ENCODE data around the gene MYL11.
"Not testable (repeated sequence)": the region's sequence is repeated elsewhere in the genome, so short reads cannot be mapped to it uniquely, and the experiment has no call there.

The MYL11 gene, protein sequence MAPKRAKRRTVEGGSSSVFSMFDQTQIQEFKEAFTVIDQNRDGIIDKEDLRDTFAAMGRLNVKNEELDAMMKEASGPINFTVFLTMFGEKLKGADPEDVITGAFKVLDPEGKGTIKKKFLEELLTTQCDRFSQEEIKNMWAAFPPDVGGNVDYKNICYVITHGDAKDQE

DNA sequence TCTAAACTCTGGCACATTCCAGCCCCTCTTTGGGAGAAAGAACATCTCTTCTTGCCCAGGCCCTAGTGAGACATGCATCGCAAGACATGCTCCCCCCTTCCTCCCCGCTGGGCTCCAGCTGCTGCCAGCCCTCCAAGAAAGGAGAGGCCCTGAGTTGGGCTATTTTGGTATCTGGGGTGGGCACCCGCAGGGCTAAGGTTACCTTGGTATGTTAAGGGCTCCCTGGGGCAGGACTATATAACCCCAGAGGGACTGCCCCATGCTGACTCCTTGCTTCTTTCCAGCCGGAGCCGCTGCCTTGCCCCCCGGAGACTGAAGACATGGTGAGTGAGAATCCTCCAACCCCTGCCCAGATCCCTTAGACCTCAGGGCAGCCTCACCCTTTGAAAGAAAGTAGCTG, at the start of gene MYL11:
Gene MYL11, plus strand, starts transcription at position 265 of the 400 bp plus-strand sequence. Its CDS starts 56 bp downstream, at position 321.
- FAIRE-seq (no peak), DNase-seq (ENCODE audit: insufficient read length, low spot score) (no peak)

DNA sequence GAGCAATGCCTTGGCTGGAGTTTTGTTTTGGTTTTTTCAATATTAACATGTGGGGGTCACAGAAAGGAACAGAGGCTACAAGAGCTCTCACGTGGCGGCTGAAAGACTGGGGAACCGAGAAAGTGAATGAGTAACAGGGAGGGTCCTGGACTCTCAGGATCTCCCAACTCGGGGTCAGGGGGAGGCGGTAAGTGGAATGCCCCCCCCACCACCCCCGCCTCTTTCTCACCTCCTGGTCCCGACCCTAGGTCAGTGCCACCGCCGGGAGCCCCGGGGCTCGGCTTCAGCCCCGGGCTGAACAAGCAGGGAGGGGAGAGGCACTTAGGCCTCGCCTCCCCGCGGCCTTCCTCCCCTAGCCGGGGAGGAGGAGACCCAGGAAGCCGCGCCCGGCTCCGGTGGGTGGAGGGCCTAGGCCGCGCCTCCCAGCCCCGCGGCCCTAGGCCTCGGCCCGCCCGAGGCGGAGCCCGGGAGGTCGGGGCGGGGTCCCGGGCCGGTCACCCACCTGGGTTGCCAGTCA, 40.1 kb upstream of the MYL11 start:
- DNase-seq (ENCODE audit: insufficient read length, low spot score); FAIRE-seq: not testable (repeated sequence)

DNA sequence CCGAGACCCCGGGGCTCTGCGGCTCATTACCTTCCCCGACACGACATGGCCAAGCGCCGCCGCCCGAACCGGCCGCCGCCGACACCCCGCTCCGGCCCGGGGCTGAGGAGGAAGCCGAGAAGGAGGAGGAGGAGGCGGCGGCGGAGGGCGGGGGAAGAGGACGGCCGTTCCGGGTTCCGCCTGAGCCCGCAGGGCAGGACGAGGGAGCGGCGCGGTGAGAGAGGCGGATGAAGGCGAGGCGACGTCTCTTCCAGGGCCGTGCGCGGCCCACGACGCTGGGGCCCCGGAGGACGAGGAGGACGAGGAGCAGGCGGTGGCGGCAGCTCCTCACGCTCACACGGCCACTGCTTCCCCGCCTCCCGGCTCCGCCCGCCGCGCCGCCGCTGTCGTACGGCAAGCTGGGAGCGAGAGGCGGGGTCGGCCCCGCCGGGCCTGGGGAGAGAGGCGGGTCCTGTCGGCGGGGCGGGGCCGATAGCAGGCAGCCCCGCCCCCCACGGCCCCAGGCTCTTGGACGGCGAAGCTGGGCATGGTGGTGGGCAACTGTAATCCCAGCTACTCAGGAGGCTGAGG, 39.5 kb upstream of the MYL11 start:
- DNase-seq (ENCODE audit: insufficient read length, low spot score), result not testable (repeated sequence)

DNA sequence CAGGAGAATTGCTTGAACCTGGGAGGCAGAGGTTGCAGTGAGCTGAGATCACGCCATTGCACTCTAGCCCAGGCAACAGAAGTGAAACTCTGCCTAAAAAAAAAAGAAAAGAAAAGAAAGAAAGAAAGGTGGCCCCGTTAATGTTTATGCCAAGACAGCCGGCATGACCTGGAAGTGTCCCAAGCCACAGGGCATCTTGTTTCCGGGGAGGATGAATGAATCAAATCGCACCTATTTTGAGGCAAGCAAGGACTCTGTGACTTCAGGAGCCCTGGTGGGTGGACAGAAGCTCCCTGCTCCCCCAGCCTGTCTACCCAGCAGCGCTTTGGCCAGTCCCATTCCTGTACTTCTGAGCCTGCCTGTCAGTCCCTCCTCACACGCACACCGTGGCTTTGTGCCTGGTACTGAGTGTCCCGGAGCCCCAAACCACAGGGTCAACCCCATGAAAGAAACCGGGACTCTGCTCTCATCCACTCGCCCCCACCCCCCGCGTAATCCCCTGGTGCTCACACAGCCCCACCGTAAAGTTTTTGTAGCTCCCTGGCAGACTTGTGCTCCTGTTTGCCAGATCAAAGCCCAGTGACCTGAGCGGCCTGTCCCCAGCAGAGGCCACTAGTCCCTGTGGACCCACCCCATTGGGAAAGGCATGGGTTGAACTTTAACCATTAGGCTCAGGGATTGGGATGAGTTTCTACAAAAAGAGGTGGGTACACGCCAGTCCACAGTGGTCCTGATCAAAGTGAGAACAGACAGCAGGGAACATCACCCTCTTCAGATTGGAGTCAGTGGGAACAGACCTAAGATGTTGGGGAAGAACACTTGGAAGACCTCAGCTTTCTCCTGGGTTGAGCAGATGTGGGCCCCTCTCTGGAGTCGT, 38.8 kb upstream of the MYL11 start:
- no peak for DNase-seq (ENCODE audit: insufficient read length, low spot score)
- FAIRE-seq, result no peak

More for the DNA sequence above, 39.5 kb upstream of the MYL11 start:
- FAIRE-seq, result not testable (repeated sequence)

DNA sequence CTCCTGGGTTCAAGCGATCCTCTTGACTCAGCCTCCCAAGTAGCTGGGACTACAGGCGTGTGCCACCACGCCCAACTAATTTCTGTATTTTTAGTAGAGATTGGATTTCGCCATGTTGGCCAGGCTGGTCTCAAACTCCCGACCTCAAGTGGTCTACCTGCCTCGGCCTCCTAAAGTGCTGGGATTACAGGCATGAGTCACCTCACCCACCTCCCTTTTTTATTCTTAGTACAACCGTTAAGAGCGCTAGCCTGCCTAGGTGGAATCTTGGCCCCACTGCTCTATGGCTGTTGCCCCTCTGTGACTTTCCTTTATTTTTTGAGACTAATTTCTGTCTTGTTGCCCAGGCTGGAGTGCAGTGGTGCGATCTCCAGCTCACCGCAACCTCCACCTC, 36.6 kb upstream of the MYL11 start:
- FAIRE-seq; DNase-seq (ENCODE audit: insufficient read length, low spot score): not testable (repeated sequence)

DNA sequence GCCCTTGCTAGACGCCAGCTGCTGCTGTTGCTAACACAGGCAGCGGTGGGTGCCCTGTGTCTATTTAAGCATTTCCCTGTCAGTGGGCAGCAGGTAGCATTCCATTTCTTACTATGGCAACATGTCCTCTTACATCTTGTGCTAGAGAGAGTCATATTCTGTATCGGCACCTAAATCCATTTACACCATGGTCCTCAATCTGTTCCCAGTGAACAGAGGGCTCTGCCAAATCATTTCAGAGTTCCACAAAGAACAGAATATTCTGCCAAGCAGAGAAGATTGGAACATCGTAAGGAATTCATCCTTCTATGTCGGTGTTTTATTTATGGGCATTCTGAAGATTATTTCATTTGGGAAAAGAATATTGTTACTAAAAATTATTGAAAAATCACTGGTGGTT, 35.9 kb upstream of the MYL11 start:
- FAIRE-seq; DNase-seq (ENCODE audit: insufficient read length, low spot score): not testable (repeated sequence)

DNA sequence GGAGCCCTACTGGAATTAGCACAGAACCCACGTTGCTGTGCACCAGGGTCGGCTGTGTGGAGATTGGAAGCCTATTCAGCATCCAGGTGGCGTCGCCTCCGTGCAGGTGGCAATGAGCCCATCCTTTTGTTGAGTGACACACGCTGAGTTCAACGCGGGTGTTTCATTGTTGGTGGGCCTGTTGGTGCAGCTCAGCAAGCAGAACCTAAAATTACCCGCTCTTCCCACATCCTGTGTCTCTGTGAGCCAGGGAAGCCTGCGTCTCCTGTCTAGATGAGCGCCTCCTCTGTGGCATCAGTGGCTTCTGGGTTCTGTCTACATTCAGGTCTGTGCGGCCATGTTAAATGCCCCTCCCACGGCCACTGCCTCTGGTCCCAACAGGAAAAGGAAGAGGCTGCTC, 34.0 kb upstream of the MYL11 start:
- no peak for FAIRE-seq
- DNase-seq (ENCODE audit: insufficient read length, low spot score), result no peak

DNA sequence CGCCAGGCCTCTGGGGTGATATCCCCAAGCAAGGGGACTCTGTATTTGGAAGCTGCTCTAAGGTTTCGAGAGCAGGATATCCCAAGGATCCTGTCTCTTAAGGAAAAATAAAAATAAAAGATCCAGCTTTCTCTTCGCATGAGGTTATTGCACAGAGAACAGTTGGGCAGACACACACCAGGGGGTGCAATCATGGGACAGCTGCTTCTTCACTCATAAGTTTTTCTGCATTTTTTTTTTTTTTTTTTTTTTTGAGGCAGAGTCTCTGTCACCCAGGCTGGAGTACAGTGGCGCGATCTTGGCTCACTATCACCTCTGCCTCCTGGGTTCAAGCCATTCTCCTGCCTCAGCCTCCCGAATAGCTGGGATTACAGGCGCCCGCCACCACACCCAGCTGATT, 32.6 kb upstream of the MYL11 start:
- not testable (repeated sequence) for DNase-seq (ENCODE audit: insufficient read length, low spot score); FAIRE-seq

DNA sequence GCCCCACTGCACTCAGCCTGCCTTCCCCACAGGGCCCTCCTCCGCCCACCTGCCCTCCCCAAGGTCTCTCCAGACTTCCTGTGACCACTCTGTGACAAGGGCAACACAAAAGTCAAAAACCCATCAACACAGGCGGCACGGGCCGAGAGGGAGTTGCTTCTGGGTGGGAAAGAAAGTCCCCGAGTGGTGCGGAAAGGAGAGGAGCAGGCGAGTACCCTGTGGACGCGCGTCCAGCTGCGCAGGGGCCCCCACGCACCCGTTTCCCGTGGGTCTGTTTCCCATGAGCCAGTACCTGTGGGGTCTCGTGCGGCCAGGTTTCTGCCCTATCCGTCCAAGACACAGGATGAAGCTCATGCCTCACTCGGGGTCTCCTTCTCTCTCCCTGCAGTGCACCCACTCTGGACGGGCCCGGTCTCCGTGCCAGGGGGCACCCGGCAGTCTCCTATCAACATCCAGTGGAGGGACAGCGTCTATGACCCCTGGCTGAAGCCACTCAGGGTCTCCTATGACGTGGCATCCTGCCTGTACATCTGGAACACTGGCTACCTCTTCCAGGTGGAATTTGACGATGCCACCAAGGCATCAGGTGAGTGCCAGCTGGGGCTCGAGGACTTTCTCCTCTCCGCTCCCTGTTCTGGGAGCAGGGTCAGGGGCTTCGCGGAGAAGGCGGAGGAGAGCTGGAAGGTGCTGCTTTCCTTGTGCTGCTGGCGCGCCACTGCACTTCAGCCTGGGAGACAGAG, 31.7 kb upstream of the MYL11 start:
- FAIRE-seq, result no peak
- DNase-seq (ENCODE audit: insufficient read length, low spot score), result no peak

DNA sequence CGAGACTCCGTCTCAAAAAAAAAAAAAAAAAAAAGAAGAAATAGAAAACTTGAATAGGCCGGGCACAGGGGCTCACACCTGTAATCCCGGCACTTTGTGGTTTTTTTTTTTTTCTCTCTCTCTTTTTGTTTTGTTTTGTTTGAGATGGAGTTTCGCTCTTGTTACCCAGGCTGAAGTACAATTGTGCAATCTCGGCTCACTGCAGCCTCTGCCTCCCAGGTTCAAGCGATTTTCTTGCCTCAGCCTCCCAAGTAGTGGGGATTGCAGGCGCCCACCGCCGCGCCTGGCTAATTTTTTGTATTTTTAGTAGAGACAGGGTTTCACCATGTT, 31.1 kb upstream of the MYL11 start:
- not testable (repeated sequence) for FAIRE-seq; DNase-seq (ENCODE audit: insufficient read length, low spot score)

DNA sequence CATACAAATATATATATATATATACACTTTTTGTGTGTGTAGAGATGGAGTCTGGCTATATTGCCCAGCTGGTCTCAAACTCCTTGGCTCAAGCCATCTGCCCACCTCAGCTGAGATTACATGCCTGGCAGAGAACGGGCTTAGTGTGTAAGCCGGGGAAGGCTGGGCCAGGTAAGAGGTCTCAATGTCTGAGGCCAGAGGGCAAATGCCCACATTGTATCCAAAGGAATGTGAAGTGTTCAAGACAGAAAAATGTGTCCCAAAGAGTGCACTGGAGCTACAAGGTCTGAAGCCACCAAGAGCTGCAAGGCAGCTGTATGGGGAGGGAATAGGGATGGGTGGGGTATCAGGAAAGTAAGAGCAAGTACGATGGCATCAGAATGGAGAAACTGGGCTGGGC, 28.3 kb upstream of the MYL11 start:
- FAIRE-seq (no peak), DNase-seq (ENCODE audit: insufficient read length, low spot score) (no peak)

DNA sequence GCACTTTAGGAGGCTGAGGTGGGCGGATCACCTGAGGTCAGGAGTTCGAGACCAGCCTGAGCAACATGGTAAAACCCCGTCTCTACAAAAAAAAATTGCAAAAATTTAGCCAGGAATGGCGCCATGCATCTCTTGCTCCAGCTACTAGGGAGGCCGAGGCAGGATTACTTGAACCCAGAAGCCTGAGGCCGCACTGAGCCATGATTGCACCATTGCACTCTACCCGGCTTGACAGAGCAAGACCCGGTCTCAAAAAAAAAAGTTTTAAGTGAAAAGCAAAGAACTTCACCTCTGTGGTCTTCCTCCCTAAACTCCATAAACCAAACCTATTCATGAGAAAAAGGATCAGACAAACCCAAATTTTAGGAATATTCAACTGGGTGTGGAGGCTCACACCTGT, 26.5 kb upstream of the MYL11 start:
- FAIRE-seq, result no peak

DNA sequence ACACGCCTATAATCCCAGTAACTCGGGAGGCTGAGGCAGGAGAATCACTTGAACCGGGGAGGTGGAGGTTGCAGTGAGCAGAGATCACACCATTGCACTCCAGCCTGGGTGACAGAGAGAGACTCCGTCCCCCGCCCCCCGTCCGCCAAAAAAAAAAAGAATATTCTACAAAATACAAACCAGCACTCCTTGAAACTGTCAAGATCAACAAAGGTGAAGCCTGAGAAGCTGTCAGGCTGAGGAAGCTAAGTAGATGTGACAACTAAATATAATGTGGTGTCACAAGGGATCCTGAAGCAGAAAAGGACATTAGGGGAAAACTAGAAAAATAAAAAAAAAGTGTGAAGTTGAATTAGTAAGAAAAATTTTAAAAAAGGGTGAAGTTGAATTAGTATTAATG, 25.7 kb upstream of the MYL11 start:
- DNase-seq (ENCODE audit: insufficient read length, low spot score), result no peak

More for the DNA sequence above, 26.5 kb upstream of the MYL11 start:
- DNase-seq (ENCODE audit: insufficient read length, low spot score), result no peak

DNA sequence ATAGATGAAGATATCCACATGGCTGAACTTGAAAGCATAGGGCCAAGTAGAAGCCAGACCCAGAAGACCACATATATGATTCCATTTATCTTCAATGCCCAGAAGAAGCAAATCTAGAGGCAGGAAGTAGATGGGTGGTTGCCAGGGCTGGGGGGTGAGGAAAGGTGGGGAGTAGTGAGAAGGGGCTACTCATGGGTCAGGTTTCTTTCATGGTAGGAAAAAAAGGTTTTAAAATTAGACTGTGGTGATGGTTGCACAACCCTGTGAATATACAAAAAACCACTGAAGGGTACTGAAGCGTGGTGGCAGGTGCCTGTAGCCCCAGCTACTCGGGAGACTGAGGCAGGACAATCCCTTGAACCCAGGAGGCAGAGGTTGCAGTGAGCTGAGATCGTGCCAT, 24.9 kb upstream of the MYL11 start:
- no peak for DNase-seq (ENCODE audit: insufficient read length, low spot score)
- peak; percentile 88 for FAIRE-seq

More for the DNA sequence above, 25.7 kb upstream of the MYL11 start:
- FAIRE-seq, result no peak

DNA sequence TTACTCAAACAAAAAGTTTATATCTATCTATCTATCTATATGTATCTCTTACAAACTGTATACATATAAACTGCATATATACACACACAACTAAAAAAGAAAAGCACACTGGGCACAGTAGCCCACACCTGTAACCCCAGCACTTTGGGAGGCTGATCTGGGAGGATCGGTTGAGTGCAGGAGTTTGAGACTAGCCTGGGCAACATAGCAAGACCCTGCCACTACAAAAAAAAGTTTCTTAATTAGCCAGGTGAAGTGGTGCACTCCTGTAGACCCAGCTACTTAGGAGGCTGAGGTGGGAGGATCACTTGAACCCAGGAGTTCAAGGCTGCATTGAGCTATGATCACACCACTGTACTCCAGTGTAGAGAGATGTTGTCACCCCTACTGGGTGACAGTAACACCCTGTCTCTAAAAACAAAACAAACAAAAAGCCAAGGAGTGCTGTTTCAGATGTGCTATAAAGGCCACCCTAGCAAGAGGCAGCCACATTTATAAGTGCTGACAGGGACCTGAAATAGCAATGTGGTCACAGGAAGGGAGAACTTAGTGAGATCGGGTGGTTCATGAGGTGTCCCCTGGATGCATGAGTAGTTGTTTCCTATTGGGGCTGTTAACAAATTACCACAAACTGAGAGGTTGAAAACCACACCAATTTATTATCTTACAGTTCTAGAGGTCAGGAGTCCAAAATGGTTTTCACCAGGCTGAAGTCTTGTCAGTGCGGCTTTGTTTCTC, 24.3 kb upstream of the MYL11 start:
- FAIRE-seq (peak; percentile 100), DNase-seq (ENCODE audit: insufficient read length, low spot score) (peak; percentile 70)

DNA sequence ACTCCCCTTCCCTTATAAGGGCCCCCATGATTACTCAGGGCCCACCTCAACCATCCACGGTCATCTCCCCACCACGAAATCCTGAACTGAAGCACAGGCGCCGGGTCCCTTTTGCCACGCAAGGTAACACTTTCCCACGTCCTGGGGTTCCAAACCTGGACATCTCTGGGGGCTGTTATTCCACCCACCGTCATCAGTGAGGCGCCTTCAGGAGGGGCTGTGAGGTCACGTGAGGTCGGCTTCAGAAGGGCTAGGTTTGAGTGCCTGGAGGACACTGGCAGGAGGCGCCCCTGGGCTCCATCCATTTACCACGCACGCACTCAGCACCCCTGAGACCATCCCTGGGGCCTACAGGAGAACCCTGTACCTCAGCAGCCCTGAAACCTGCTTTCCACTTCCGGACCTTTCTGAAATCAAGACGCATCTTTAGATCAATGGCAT, 23.6 kb upstream of the MYL11 start:
- no peak for FAIRE-seq
- DNase-seq (ENCODE audit: insufficient read length, low spot score), result no peak

DNA sequence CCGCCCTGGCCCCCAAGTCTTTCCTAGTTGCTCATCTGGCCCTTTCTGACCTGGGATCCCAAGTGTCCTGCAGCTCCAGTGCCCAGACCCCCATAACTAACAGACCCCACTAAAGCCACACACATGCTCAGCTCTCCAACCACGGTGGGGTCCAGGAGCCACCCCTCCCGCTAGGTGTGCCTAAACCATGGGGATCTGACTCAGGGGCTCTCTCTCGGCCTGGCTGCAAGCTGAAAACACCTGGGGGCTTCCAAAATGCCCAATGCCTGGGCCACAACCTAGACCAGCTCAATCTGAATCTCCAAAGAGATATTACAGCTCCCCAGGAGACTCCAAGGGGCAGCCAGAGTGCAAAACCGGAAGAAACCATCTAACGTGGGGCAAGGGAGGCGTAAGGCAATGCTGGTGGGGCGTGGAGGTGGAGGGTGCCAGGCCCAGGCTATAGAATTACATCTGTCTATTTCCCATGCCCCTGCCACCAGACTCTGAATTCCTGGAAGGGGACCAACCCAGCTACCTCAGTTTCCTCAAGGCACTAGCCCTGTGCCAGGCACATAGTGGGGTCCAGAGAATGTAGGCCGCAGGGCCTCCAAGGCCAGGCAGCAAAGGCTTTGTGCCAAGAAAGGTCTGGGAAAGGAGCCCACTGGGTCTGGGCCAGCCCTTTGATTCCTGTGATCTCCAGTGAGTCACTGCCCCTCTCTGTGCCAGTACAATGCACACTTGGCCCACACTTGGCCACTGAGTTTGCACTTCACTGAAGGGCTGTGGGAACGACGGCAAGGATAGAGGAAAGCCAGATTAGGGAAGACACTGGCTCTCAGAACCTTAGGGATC, 22.8 kb upstream of the MYL11 start:
- FAIRE-seq, result no peak
- DNase-seq (ENCODE audit: insufficient read length, low spot score), result no peak

DNA sequence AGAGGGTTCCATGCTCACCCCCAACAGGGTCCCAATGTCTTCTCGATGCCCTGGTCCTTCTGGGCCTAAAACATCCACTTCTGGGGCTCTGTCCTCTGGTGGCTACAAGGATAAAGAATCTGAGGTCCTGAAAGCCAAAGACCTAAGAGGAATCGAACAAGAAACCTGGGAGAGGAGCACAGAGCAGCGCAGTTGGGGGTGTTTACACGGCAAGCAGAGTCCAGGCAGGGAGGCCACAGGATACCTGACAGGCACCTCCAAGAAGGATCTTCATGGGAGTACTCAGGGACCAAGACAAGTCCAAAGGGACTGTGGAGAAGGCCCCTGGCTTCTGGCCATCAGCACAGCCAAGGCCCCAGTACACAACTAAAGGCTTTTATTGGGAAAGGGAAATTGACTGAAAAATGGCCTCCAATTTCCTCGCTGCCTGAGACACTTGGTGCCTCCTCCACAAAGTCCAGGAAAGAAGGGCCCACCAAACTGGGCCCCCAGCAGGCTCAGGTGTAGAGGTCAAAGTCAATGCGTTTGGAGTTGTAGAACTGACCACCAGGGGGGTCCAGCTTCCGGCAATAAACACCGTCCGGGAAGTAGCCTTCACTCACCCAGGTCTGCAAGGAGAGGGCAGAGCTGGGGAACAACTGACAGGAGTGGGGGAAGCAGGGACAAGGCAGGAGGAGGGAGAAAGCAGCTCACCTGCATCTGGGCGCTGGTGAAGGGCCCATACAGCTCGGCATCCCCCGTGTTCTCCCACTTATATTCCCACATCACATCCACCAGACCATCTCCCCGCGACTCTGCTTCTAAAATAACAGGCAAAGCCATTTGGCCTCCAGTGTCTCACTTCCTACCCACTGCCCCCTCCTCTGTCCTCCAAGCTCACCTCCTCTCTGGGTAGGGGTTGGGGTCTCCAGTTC, 21.9 kb upstream of the MYL11 start:
- no peak for FAIRE-seq

More for the DNA sequence above, 21.9 kb upstream of the MYL11 start:
- DNase-seq (ENCODE audit: insufficient read length, low spot score), result no peak
